Tongue (tissue), 2 donors: Measurements from ENCODE around the gene ITIH4. TPM values are rescaled to one million over a fixed set of nuclear protein-coding genes. Genes with fewer than 3 reads are reported as not detected.

Source experiments
- DNase-seq: peaks from one replicate; pipeline ENCODE4 v3.0.0-alpha.2; 2015
- total RNA-seq: library from RNA; depleted of rRNA; stranded (reverse); fragments of >200 nt; gene quantifications from one replicate; pipeline ENCODE4 v1.2.3, GENCODE V29; 2014

Gene ITIH4
- total RNA-seq = 10.1 TPM

DNA sequence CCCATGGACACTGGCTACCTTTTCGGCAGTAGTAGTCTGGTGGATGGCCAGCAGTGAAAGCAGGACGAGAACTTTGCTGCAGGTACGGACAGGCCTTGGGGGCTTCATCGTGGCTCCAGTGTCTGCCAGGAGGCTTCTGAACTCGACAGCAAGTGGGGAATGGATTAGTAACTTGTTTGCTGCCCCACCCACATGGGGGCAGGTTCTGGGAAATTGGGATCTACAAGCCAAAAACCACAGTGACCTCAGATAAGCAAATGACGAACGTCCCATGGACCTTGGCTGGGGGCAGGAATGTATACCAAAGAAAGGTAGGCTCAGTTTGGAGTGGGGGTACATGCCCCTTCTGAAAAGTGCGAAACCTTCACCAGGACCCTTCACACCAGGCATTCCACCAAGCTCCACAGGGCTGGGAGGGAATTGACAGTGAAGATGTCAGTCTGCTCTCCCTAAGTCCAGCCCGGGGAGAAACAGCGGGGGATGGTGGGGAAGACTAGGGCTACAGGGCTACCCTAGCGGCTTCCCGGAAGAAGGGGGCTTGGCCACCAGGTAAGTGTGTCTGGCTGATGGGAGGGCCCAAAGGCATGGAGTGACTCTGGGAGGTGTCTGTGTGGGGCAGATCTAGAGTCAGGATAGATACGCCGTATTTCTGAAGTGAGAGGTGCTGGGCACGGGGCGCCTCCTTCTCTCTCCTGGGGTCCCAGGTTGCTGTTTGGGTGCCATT, at the start of gene ITIH4:
ITIH4 (minus strand) TSS at position 138 of the 724 bp plus-strand sequence; CDS start at position 108, 30 bp downstream.
- no peak for DNase-seq

DNA sequence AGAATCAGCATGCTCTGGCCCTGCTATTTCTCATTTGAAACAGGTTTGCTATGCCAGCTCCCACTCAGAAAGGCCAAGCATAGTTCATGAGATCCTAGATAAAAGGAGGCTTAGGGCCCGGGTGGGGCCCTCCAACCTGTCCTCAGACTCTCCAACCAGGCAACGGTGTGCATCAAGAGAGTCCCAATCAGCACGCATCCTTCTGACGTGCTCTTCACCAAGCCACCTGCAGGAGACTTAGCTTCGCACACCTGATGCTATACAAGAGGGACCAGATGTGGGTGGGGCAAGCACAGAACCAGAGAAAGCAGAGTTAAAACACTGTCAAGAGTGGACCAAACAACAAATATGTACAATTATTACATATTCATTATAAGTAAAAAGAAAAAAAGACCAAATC, 49.6 kb upstream of the ITIH4 start:
- no peak for DNase-seq

DNA sequence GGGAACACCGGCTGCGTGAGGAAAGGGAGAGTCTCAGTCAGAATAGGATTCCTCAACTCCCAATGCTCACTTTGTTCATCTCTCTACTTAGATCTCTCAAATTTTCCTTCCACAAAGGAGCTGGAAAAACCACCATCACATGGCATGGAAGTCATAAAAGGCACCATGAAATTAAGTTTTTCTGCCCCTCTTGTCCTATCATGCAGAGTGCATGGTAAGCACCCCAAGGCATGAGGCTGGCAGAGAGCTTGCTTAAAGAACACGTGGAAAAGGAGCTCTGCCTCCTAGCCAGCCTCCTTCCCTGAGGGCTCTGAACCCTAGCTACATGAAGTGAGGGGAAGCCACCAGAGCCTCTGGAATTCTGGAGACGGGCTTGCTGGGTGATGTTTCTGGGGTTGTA, 49.1 kb upstream of the ITIH4 start:
- no peak for DNase-seq

- DNase-seq = no peak
Measured at GRCh38 chr3:52879090-52879489, 48.6 kb upstream of the ITIH4 start.

- no peak for DNase-seq
Measured at GRCh38 chr3:52877085-52877484, 46.6 kb upstream of the ITIH4 start.

GRCh38 chr3:52874864-52875587, 44.6 kb upstream of the ITIH4 start:
- DNase-seq = no peak

DNA sequence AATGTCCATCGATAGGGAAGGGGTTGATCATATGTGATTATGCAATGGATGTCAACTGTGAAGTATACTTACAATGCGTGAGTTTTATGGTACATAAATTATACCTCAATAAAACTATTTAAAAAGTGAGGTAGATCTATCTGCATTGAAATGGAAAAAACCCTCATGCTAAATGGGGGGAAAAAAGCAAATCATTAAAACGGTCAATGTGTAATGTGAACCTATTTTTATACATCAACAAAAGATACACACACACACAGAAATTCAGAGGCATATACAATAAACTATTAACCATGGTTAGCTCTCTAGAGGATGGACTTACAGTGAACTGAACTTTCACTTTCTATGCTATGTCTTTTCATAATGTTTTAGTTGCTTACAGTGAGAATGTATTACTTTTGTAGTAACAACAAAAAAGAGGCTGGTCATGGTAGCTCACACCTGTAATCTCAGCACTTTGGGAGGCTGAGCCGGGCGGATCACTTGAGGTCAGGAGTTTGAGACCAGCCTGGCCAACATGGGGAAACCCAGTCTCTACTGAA, 43.8 kb upstream of the ITIH4 start:
- no peak for DNase-seq

DNA sequence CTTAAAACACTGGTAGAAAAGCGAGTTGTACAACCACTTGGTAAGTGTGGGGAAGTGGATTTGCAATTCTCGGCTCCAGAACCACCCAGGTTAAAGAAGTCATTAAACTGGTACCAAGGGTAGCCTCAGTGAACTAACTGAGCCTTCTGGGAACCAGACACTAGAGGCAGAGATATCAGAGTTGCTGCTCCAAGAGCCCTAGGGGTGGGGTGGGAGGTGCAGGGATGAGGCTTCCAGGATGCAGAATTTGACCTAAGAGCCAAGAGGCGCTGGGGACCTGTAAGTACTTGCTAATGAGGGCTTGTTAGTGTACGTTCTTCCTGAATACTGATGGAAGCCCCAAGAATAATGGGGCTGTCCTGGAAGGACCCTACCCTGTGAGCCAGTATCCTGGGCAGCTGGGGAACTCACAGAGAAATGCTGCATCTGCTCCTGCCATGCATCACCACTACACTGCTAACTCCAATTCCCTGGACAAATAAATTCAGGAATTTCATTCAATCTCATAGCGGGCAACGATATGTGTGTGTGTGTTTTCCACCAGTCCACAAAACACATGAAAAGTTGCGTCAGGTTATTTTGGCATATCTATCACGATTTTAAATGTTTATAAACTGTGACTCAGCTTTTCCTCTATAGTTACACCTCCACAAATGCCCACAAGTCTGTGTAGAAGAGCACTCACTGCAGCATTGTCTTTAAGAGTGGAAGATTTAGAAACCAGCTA, 43.1 kb upstream of the ITIH4 start:
- DNase-seq = no peak

- no peak for DNase-seq
Measured at GRCh38 chr3:52872245-52872644, 41.8 kb upstream of the ITIH4 start.

DNA sequence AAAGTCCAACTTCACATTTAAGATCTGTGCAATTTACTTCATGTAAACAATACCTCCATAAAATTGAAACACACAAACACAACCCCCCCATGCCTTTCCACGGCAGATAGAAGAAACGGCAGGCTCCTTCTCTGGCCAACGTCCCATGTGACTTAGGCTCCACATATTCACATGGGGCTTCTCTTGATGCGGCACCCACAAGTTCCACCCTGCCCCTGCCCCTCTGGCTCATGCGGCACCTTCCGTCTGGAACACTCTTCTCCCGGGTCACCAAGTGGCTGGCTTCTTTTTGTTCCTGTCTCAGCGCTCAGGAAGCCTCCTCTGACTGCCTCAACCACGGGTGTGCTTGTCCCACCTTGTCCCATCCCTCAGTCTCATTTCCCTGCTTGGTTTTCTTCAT, 41.3 kb upstream of the ITIH4 start:
- no peak for DNase-seq

DNA sequence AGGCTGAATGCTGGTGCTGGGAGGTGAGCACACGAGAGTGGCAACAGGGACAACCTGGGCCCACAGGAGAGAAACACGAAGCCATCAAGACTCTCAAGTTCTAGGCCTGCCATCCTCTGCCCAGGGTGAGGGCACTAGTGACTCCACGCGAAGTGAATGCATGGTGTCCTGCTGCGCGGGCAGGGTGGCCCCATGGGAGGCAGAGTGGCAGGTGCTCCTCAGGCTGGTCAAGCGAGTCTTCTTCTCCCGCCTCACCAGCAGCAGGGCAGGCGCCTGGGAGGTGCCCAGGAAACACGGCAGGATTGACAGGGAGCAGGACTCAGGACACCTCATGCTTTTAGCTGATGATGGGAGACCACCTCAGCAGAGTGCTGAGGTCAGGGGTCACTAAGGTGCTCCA, 40.0 kb upstream of the ITIH4 start:
- DNase-seq = no peak

GRCh38 chr3:52866427-52866826, 36.0 kb upstream of the ITIH4 start:
- no peak for DNase-seq

GRCh38 chr3:52865994-52866393, 35.5 kb upstream of the ITIH4 start:
- no peak for DNase-seq

DNA sequence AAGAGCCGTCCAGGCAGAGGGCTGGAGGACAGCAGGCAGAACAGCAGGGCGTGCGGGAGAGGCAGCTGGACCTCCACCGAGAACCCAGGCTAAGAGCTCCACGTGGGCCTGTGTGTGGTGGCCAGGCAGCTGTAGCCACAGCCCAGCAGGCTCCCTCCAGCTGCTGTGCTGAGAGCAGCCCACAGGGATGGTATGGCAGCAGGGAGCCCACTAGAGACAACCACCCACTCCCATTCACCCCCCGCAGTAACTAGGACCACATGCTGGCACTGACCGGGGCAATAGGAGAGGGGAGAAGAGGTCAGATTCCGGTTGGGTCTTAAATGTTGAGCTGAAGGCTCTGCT, 29.9 kb upstream of the ITIH4 start:
- DNase-seq = no peak

DNA sequence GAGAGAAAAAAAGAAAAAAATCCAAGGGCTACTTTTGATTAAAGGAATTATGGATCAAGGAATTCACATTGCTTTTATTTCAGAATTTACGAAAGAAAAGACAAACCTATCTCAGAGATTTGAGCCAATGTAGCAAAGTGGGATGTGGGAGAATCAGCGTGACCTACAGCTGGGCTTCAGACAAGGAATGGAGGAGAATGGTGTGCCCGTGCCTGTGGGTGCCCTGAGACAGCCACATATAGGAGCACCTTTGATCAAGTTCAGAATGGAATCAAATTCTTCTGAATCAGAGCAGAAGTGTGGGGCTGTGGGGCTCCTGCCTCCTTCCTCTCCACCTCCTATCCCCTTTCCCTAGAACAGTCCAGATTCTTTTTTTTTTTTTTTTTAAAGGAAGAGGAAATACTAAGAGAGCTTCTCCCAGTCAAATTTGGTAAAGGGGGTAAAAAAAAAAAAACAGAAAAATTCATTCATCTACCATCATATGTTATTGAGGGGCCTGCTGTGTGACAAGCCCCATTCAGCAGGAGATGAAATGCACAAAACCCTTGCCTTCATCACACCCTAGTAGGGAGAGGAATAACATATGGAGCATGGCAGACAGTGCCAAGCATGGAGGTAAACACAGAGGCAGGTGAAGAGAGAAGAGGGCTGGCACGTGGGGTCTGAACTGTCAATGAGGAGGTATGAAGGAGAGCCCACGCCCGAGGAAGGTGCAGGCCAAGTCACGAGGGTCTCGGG, 29.4 kb upstream of the ITIH4 start:
- no peak for DNase-seq

DNA sequence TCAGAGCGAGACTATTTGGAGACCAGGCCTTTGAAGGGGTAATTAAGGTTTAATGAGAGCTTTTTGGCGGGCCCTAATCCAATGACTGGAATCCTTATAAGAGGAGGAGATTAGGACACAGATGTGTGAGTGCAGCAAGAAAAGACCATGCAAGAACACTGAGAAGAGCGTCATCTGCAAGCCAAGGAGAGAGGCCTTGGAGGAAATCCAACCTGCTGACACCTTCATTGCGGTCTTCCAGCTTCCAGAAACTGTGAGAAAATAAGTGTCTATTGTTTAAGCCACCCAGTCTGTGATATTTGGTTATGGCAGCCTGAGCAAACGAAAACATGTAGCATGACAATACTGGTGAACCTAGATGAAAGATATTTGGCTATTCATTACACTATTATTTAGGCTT, 27.4 kb upstream of the ITIH4 start:
- DNase-seq = peak; percentile 63

DNA sequence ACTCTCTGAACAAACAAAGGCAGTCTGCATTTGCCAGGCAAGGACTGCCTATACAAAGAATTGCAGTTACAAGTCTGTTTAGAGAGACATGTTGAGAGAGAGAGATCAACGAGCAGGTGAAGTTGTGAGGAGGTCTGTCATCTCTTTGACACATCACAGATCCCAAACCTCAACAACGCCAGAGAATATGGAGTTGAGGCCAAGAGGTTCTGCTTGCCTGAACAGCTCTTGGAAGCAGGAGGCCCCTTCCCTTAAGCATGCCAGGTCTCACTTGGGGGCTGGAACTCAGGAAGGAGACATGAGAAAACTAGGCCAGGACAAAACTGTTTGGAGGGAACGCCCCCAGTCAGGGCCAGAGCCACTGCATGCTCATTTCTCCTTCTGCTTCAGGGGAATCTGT, 26.7 kb upstream of the ITIH4 start:
- DNase-seq = peak; percentile 82

DNA sequence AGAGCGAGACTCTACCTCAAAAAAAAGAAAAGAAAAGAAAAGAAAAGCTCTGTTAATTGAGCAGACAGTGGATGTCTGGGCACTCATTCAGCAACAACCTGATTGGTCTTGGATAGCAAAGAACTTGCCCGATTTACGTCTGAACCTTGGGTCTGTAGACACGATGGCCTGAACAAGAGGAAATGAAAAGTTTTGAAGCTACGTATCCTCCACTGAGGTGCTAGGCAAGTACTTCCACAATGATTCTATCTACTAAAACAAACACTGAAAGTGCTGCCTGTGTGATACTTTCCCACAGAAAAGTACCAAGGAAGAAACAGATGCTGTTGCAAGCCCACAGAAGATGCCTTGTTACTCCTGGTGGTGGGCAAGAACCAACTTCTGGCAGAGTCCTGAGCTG, 26.2 kb upstream of the ITIH4 start:
- DNase-seq = no peak

DNA sequence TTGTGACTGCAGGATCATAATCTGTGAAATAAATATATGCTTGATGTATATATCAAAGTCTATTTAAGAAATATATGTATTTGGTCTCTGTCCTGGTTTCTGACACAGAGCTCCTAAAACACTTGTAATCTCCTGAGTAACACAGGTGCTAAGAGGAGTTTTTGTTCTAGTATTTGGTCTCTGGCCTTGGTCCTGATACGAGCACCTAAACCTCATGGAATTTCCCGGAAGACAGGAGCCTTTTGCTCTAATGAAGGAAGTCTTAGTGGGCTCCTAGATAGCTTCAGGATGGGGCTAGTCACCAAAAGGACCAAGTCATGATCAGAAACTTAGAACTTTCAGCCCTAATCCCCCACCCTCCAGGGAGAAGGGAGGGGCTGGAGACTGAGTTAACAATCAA, 23.5 kb upstream of the ITIH4 start:
- DNase-seq = no peak

GRCh38 chr3:52852419-52852818, 21.9 kb upstream of the ITIH4 start:
- DNase-seq = no peak

- peak; percentile 61 for DNase-seq
Measured at GRCh38 chr3:52851348-52851747, 20.9 kb upstream of the ITIH4 start.

DNA sequence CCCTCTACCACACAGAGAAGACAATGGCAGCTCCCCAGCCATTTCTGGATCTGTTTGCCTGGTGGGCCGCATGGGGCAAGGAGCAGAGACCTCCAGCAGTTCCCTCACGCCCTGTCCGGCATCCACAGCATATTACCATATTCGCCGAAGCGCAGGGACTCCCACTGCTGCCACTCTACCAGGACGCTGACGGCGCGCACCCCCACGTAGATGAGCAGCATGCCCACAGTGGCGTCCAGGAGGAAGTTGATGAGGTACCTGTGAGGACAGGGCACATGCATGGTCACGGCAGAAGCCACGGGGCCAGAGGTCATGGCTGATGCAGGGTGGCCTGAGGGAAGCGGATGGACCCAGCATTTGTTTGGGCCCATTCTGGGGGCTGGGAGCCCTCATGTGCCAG, 19.2 kb upstream of the ITIH4 start:
- DNase-seq = no peak
